GM19467 (cell line): ENCODE measurements around the gene OR14K1.
"Not testable (repeated sequence)": the region's sequence is repeated elsewhere in the genome, so short reads cannot be mapped to it uniquely, and the experiment has no call there.

ENCODE experiments used
- ATAC-seq: cut with Tn5 transposase; IDR thresholded peaks from one replicate; pipeline ENCODE4 v1.9.1; 2021; ENCODE audit warnings: mild to moderate bottlenecking, moderate library complexity; ENCODE audit not compliant: unreplicated experiment

The OR14K1 gene

DNA sequence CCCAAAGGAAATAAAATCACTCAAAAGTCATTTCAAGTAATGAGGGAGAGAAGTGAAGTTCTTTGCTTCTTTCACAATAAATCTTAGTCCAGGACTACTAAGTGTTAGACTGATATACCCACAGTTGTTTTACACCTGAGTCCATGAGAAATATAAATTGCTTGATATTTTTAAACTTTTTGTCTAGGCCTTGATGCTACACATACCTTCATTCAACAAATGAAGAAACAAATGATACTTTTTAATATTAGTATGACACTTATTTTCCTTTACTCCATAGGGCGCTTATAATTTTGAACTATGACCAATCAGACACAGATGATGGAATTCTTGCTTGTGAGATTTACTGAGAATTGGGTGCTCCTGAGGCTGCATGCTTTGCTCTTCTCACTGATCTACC, at the start of gene OR14K1:
TSS of gene OR14K1 (plus strand) at position 301 of the 400 bp plus-strand sequence. CDS start at position 301, 0 bp downstream.
- ATAC-seq: no peak

DNA sequence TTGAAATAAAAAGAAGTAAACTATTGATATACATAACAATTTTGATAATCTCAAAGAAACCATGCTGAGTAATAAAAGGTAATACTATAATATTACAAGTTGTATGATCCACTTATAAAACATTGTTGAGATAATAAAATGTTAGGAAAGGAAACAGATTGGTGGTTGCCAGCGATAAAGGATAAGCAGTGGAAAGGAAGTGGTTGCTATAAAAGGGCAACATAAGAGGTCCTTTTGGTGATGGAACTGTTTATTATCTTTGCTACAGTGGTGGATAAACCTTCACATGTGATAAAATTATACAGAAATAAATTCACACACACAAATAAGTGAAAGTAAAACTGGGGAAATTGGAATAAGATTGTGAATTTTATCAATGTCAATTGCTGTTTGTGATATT, 37.1 kb upstream of the OR14K1 start:
- ATAC-seq: no peak

- ATAC-seq: not testable (repeated sequence)
Observed at GRCh38 chr1:247710681-247711080, 27.7 kb upstream of the OR14K1 start.

GRCh38 chr1:247713753-247714152, 24.7 kb upstream of the OR14K1 start:
- ATAC-seq: no peak

GRCh38 chr1:247716546-247716945, 21.9 kb upstream of the OR14K1 start, which contains the start of gene OR6F1:
OR6F1 (minus strand) TSS chr1:247716646; CDS start chr1:247712755, 3,891 bp downstream.
- ATAC-seq: no peak

- no peak for ATAC-seq
Observed at GRCh38 chr1:247721222-247721621, 17.2 kb upstream of the OR14K1 start.

GRCh38 chr1:247740721-247741120, 2.3 kb downstream of the OR14K1 start:
- ATAC-seq: no peak

GRCh38 chr1:247741756-247742155, 3.3 kb downstream of the OR14K1 start:
- no peak for ATAC-seq

DNA sequence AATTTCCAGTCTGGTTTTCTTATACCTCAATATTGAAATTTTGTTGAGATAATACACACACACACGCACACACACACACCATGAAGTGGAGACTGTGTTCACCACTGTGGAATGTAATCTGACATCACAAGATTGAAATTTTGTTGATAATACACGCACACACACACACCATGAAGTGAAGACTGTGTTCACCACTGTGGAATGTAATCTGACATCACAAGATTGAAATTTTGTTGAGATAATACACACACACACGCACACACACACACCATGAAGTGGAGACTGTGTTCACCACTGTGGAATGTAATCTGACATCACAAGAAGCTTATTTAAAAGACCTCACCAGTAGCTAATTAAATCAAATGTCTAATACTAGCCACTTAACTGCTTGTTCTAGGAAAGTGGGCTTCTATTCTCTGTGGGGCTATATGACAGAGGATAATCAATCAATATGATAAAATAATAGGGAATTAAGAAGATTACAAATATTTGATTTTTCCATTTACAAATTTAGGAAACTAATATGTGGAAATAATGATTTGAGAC, 3.9 kb downstream of the OR14K1 start:
- ATAC-seq: not testable (repeated sequence)

- ATAC-seq: no peak
Observed at GRCh38 chr1:247746391-247746935, 8.0 kb downstream of the OR14K1 start.

GRCh38 chr1:247747616-247748015, 9.2 kb downstream of the OR14K1 start:
- ATAC-seq: no peak

GRCh38 chr1:247748041-247748440, 9.6 kb downstream of the OR14K1 start, which contains the start of gene OR14A2:
OR14A2 (minus strand) TSS chr1:247748141.
- ATAC-seq: no peak

DNA sequence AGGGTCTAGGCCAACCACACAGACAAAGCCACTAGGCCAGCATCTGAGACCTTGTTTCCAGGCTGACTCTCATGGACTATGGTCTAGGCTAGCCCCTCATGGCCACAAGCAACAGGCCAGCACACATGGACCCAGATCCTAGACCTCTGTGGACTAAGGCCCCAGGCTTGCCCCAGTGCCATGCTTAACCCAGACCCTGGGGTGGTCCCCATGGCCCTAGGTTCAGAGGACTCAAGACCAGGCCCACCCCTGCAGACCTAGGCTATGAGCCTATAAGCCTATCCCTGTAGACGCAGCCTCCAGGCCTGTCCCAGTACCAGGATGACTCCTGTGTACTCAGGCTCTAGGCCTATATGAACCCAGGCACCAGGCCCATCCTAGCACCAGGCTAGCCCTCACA, 11.5 kb downstream of the OR14K1 start:
- no peak for ATAC-seq

DNA sequence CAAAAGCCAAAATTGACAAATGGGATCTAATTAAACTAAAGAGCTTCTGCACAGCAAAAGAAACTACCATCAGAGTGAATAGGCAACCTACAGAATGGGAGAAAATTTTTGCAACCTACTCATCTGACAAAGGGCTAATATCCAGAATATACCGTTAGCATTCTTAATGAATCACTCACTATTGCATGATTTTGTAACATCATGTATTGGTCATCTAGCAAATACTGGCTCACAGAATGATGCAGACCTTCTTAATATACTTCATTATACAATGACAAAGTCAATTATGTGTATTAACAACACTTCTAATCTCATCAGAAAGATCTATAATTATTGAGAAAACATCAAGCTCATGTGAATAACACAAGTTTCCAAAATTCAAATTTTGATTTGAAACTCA, 15.9 kb downstream of the OR14K1 start:
- not testable (repeated sequence) for ATAC-seq

DNA sequence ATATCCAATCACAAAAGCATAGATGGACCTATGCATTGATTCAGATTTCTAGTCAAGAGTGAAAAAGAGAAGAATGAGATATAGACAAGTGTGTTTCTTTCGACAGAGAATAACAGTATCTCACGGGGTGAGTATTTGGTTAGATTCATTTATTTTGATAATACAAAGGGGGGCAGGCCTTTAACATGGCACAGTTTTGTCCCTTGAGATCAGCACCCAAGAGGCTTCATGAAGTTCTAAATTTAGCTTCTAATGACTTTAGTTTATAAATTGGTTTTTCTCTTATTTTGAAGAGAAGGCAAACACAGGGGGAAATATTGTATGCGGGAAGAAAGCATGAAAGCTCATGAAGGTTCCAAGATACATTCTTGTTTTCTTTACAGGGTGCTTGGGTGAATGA, 22.0 kb downstream of the OR14K1 start, which contains the start of gene OR1C1:
TSS of gene OR1C1 (minus strand) at position 101 of the 400 bp plus-strand sequence. CDS start 2,150 bp downstream, outside the sequence.
- no peak for ATAC-seq

GRCh38 chr1:247769603-247770002, 31.2 kb downstream of the OR14K1 start:
- no peak for ATAC-seq
